Testis (tissue), 2 donors: ENCODE data around the gene PLEKHN1.

Source experiments
- CTCF ChIP-seq, 3 experiments: fragments of 450-650 bp in 2 of 3; fragments of 200-600 bp in 1 of 3; sonication (generic) in 1 of 3; IDR thresholded peaks; one replicate each; pipeline ENCODE4 v1.5.1; 2016 to 2019; ENCODE audit warnings: antibody characterized with exemption in 3 of 3, mild to moderate bottlenecking in 2 of 3, moderate library complexity in 1 of 3
- POLR2A ChIP-seq: fragments of 450-650 bp; IDR thresholded peaks from one replicate; pipeline ENCODE4 v1.6.1; 2017; ENCODE audit warnings: antibody characterized with exemption, mild to moderate bottlenecking, moderate library complexity

GRCh38 chr1:930633-931138, 35.6 kb upstream of the PLEKHN1 start:
- TF ChIP-seq POLR2A (no peak), CTCF (IDR thresholded peaks at IDR 0.05) (no peak)
